DMS53 (cell line): Measurements from ENCODE around the gene TPH2.
A peak's percentile ranks its signal among the peaks of the same experiment; 100 is the strongest.

Experiments
- DNase-seq: peaks from one replicate; lab custom pipeline; 2025; lab: John Stamatoyannopoulos, UW

Gene TPH2

GRCh38 chr12:71938728-71939385 is at the start of gene TPH2:
Gene TPH2, plus strand, starts transcription at chr12:71938845. Its CDS starts 142 bp downstream, at chr12:71938987.
- DNase-seq = peak; percentile 93

- no peak for DNase-seq
These were observed 48.2 kb upstream of the TPH2 start for GRCh38 chr12:71890475-71890874.

- no peak for DNase-seq
These were observed 46.6 kb upstream of the TPH2 start for GRCh38 chr12:71892059-71892458.

GRCh38 chr12:71896205-71896882 is 42.3 kb upstream of the TPH2 start:
- no peak for DNase-seq

GRCh38 chr12:71900091-71900490 is 38.6 kb upstream of the TPH2 start:
- peak; percentile 27 for DNase-seq

- DNase-seq = no peak
These were observed 34.0 kb upstream of the TPH2 start for GRCh38 chr12:71904629-71905028.

- DNase-seq = no peak
These were observed 3.1 kb upstream of the TPH2 start for GRCh38 chr12:71935594-71935993.

- no peak for DNase-seq
These were observed 1.4 kb downstream of the TPH2 start for GRCh38 chr12:71940068-71940467.

GRCh38 chr12:71941174-71941573 is 2.5 kb downstream of the TPH2 start:
- DNase-seq = no peak

- DNase-seq = no peak
These were observed 3.6 kb downstream of the TPH2 start for GRCh38 chr12:71942259-71942658.

- no peak for DNase-seq
These were observed 4.1 kb downstream of the TPH2 start for GRCh38 chr12:71942703-71943102.

- peak; percentile 17 for DNase-seq
These were observed 6.5 kb downstream of the TPH2 start for GRCh38 chr12:71945121-71945520.

- no peak for DNase-seq
These were observed 7.2 kb downstream of the TPH2 start for GRCh38 chr12:71945883-71946282.

- peak; percentile 100 for DNase-seq
These were observed 9.0 kb downstream of the TPH2 start for GRCh38 chr12:71947645-71948105.

- peak; percentile 64 for DNase-seq
These were observed 9.7 kb downstream of the TPH2 start for GRCh38 chr12:71948390-71948789.

- peak; percentile 46 for DNase-seq
These were observed 11.0 kb downstream of the TPH2 start for GRCh38 chr12:71949646-71950045.

GRCh38 chr12:71950404-71950803 is 11.8 kb downstream of the TPH2 start:
- DNase-seq = no peak

- DNase-seq = no peak
These were observed 12.2 kb downstream of the TPH2 start for GRCh38 chr12:71950819-71951218.

- no peak for DNase-seq
These were observed 15.6 kb downstream of the TPH2 start for GRCh38 chr12:71954083-71954778.

GRCh38 chr12:71954861-71955260 is 16.2 kb downstream of the TPH2 start:
- DNase-seq = peak; percentile 27

GRCh38 chr12:71955970-71956369 is 17.3 kb downstream of the TPH2 start:
- peak; percentile 25 for DNase-seq

- peak; percentile 58 for DNase-seq
These were observed 19.4 kb downstream of the TPH2 start for GRCh38 chr12:71958056-71958455.

GRCh38 chr12:71958457-71958856 is 19.8 kb downstream of the TPH2 start:
- DNase-seq = peak; percentile 58
